Lung (tissue), 12 donors: ENCODE results near the gene AP5Z1. TPM values are rescaled to one million over a fixed set of nuclear protein-coding genes. Genes with fewer than 3 reads are reported as not detected.

Experiments
- ATAC-seq: fragments of 200-7000 bp; cut with Tn5 transposase; one replicate; pipeline ENCODE4 v1.9.1; 2020; ENCODE audit warnings: moderate number of reproducible peaks; ENCODE audit not compliant: insufficient read depth, low FRiP score
- DNase-seq, 3 donors: peaks; one replicate each; pipeline ENCODE4 v3.0.0-alpha.2; 2013 to 2017
- H3K27ac ChIP-seq, 2 donors: one replicate each; pipeline ENCODE4 v1.5.1; 2013; ENCODE audit warnings: mild to moderate bottlenecking in 2 of 2, moderate library complexity in 2 of 2, control low read depth in 1 of 2, inconsistent platforms in 1 of 2, low read depth in 1 of 2, low read length in 1 of 2
- H3K27me3 ChIP-seq, 3 donors: one replicate each; pipeline ENCODE4 v1.5.1; 2013; ENCODE audit warnings: low read length in 2 of 3; ENCODE audit not compliant: control insufficient read depth in 3 of 3, insufficient read depth in 3 of 3
- H3K36me3 ChIP-seq, 4 donors: one replicate each; pipeline ENCODE4 v1.5.1; 2013; ENCODE audit warnings: low read length in 4 of 4, mild to moderate bottlenecking in 1 of 4, moderate library complexity in 1 of 4; ENCODE audit not compliant: control insufficient read depth in 4 of 4, insufficient read depth in 4 of 4
- H3K4me1 ChIP-seq, 5 donors: one replicate each; pipeline ENCODE4 v1.5.1; 2013; ENCODE audit warnings: low read length in 5 of 5, mild to moderate bottlenecking in 2 of 5, moderate library complexity in 1 of 5; ENCODE audit not compliant: control insufficient read depth in 5 of 5, insufficient read depth in 5 of 5
- H3K4me3 ChIP-seq: one replicate; pipeline ENCODE4 v1.5.1; 2013; ENCODE audit warnings: mild to moderate bottlenecking, control low read depth, moderate library complexity
- H3K9ac ChIP-seq, 2 donors: one replicate each; pipeline ENCODE4 v1.5.1; 2013; ENCODE audit warnings: low read length in 2 of 2, control low read depth in 1 of 2; ENCODE audit not compliant: insufficient read depth in 1 of 2
- H3K9me3 ChIP-seq, 4 donors: one replicate each; pipeline ENCODE4 v1.5.1; 2013; ENCODE audit warnings: low read length in 3 of 4, mild to moderate bottlenecking in 1 of 4, moderate library complexity in 1 of 4; ENCODE audit not compliant: control insufficient read depth in 4 of 4, insufficient read depth in 3 of 4
- WGBS, 2 donors: extraction: QIAGEN DNeasy Blood & Tissue Kit; methylation state at CpG; one replicate each; pipeline ENCODE4 v1.1.7; 2013; 5-methylcytosine and 5-hydroxymethylcytosine counted together
- polyA plus RNA-seq, 2 donors: library from polyadenylated mRNA; stranded (reverse); fragments of 200-250 nt; gene quantifications; one replicate each; pipeline ENCODE4 v1.2.1, GENCODE V29; 2013
- total RNA-seq, 2 donors: library from RNA; depleted of rRNA in 1 of 2; stranded (reverse); fragments of >200 nt in 1 of 2; gene quantifications; one replicate each; pipeline ENCODE4 v1.2.1, GENCODE V29; 2014 to 2021
- TF ChIP-seq, protein P1 (sequence below): IDR thresholded peaks from 2 replicates; pipeline ENCODE4 v1.5.1; 2012; ENCODE audit warnings: mild to moderate bottlenecking; ENCODE audit errors: control extremely low read depth, extremely low read depth
- donor health status: control.
- donor health status: control.
- donor health status: Bipolar disorder and iron deficiency.
- donor health status: healthy.
- donor health status: DM: yes; HTN: yes; CAD: no.

Gene AP5Z1
- total and polyA plus RNA-seq, 4 donors, result 21.2 to 62.4 (median 59.3) TPM

- Histone ChIP-seq H3K27ac (no peak overlapping the region), H3K4me1 (no peaks in the 10 kb centered on the region), H3K4me3 (no peak overlapping the region), H3K27me3 (no peaks in the 10 kb centered on the region), H3K9ac (no peak overlapping the region), H3K9me3 (no peaks in the 10 kb centered on the region), H3K36me3 (peaks cover 0 to 2% (median 0%) of the 10 kb centered on the region in 4 donors)
- DNase-seq (no peak), ATAC-seq (no peak)
- TF ChIP-seq, protein P1, sequence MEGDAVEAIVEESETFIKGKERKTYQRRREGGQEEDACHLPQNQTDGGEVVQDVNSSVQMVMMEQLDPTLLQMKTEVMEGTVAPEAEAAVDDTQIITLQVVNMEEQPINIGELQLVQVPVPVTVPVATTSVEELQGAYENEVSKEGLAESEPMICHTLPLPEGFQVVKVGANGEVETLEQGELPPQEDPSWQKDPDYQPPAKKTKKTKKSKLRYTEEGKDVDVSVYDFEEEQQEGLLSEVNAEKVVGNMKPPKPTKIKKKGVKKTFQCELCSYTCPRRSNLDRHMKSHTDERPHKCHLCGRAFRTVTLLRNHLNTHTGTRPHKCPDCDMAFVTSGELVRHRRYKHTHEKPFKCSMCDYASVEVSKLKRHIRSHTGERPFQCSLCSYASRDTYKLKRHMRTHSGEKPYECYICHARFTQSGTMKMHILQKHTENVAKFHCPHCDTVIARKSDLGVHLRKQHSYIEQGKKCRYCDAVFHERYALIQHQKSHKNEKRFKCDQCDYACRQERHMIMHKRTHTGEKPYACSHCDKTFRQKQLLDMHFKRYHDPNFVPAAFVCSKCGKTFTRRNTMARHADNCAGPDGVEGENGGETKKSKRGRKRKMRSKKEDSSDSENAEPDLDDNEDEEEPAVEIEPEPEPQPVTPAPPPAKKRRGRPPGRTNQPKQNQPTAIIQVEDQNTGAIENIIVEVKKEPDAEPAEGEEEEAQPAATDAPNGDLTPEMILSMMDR, result no peak
- WGBS, 2 donors, result 86 to 87% methylated on average over 28 to 29 of the region's 29 CpGs
Observed at GRCh38 chr7:4805110-4805983, 29.9 kb downstream of the AP5Z1 start.

DNA sequence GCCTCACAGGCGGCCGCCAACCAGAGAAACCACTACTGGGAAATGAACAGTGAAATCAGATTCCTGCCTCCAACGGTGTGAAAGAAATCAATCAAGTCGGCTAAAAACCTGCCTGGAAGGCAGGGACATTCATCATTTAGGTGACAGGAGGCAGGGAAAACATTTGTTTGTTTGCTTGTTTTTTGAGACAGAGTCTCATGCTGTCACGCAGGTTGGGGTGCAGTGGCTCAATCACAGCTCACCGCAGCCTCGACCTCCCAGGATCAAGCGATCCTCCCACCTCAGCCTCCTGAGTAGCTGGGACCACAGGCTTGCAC, 30.5 kb downstream of the AP5Z1 start:
- TF ChIP-seq, protein P1, result no peak
- Histone ChIP-seq H3K4me3 (no peak overlapping the region), H3K27me3 (no peaks in the 10 kb centered on the region), H3K9me3 (no peaks in the 10 kb centered on the region), H3K36me3 (peaks cover 0 to 5% (median 0%) of the 10 kb centered on the region in 4 donors), H3K27ac (no peak overlapping the region), H3K9ac (no peak overlapping the region), H3K4me1 (no peaks in the 10 kb centered on the region)
- ATAC-seq, result no peak
- WGBS, 2 donors, result 77 to 78% methylated on average over 8 of the region's 8 CpGs
- no peak for DNase-seq

DNA sequence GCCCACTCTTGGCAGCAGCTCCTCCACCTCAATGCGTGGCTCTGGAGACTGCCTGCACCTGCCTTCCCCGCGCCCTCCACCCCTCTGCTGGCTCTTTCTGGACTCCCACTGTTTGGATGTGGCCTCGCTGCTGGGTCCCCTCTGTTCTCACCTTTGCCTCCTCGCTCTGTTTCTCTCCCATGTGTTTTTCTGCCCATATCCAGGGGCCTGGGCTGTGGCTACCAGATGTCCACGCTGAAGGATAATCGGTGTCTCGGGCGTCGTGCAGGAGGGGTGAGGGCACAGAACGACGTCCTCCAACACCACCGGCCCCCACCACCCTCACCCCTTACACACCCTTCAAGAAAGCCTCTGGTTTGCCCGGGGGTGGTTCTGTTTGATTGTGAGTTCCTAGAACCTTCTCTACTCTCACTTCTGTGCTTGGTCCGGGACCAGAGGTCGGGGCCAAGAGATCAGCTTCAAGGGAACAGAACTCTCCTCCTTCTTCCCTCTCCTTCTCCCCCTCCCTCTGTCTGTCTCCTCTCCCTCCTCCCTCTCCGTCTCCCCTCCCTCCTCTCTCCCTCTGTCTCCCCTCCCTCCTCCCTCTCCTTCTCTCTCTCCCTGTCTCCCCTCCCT, 31.7 kb downstream of the AP5Z1 start:
- Histone ChIP-seq H3K9me3 (no peaks in the 10 kb centered on the region), H3K36me3 (peaks cover 0 to 5% (median 0%) of the 10 kb centered on the region in 4 donors), H3K4me3 (no peak overlapping the region), H3K27ac (no peak overlapping the region), H3K9ac (no peak overlapping the region), H3K4me1 (no peaks in the 10 kb centered on the region), H3K27me3 (no peaks in the 10 kb centered on the region)
- TF ChIP-seq, protein P1, result no peak
- ATAC-seq (no peak), DNase-seq (no peak)
- WGBS, 2 donors, result 76% methylated on average over 17 of the region's 17 CpGs
